OCI-LY7 (cell line): ENCODE measurements around the gene ANKS4B.

ENCODE experiments used
- CTCF ChIP-seq: fragments of 200-600 bp; sonication (generic); conservative IDR thresholded peaks from 2 replicates; pipeline ENCODE4 v1.5.1; 2014; ENCODE audit warnings: mild to moderate bottlenecking, antibody characterized with exemption, low read length, moderate library complexity, mixed read lengths
- EZH2phosphoT487 ChIP-seq: fragments of 200-600 bp; sonication (generic); IDR thresholded peaks from 2 replicates; pipeline ENCODE4 v1.6.1; 2018; ENCODE audit warnings: low read depth, borderline replicate concordance, mild to moderate bottlenecking, mixed run types, antibody characterized with exemption, low read length, moderate library complexity, mixed read lengths

GRCh38 chr16:21281698-21282389 lies 48.3 kb downstream of the ANKS4B start:
- TF ChIP-seq CTCF (no peak), EZH2phosphoT487 (no peak)
